DND-41 (cell line): ENCODE results near the gene FAR2.

Source experiments
- ATAC-seq: fragments of 200-7000 bp; cut with Tn5 transposase; 3 replicates; pipeline ENCODE4 v1.9.1; 2021; ENCODE audit warnings: low read depth; ENCODE audit not compliant: insufficient read depth
- DNase-seq: peaks from one replicate; pipeline ENCODE4 v3.0.0-alpha.2; 2020
- H2AFZ ChIP-seq: 2 replicates; pipeline ENCODE4 v1.6.0; 2012; ENCODE audit warnings: low read depth, low read length
- H3K27ac ChIP-seq: 2 replicates; pipeline ENCODE4 v1.5.1; 2012; ENCODE audit warnings: low read length, inconsistent platforms
- H3K27me3 ChIP-seq: fragments of 200-600 bp; sonication (generic); 2 replicates; pipeline ENCODE4 v1.6.0; 2012; ENCODE audit warnings: low read length, mild to moderate bottlenecking, inconsistent platforms; ENCODE audit not compliant: insufficient read depth, poor library complexity
- H3K36me3 ChIP-seq: 2 replicates; pipeline ENCODE4 v1.5.1; 2012; ENCODE audit warnings: low read length, inconsistent platforms; ENCODE audit not compliant: insufficient read depth
- H3K4me1 ChIP-seq: 2 replicates; pipeline ENCODE4 v1.5.1; 2012; ENCODE audit warnings: mild to moderate bottlenecking, low read length; ENCODE audit not compliant: insufficient read depth
- H3K4me2 ChIP-seq: 2 replicates; pipeline ENCODE4 v1.6.0; 2012; ENCODE audit warnings: mild to moderate bottlenecking, moderate library complexity, low read length, inconsistent platforms; ENCODE audit not compliant: insufficient read depth
- H3K4me3 ChIP-seq, 2 experiments: fragments of 200-600 bp in 1 of 2; shearing (Covaris generic) in 1 of 2; 2 replicates each; pipeline ENCODE4 v1.5.1; 2012 to 2016; ENCODE audit warnings: inconsistent platforms in 2 of 2, low read length in 2 of 2, mild to moderate bottlenecking in 2 of 2, low read depth in 1 of 2, moderate library complexity in 1 of 2
- H3K79me2 ChIP-seq: 2 replicates; pipeline ENCODE4 v1.6.0; 2012; ENCODE audit warnings: low read length, inconsistent platforms; ENCODE audit not compliant: insufficient read depth
- H3K9ac ChIP-seq: 2 replicates; pipeline ENCODE4 v1.6.0; 2012; ENCODE audit warnings: low read depth, mild to moderate bottlenecking, inconsistent platforms, low read length, moderate library complexity
- H3K9me3 ChIP-seq: 2 replicates; pipeline ENCODE4 v1.5.1; 2012; ENCODE audit warnings: low read length, moderate library complexity, mild to moderate bottlenecking, inconsistent platforms; ENCODE audit not compliant: insufficient read depth, severe bottlenecking
- H4K20me1 ChIP-seq: 2 replicates; pipeline ENCODE4 v1.6.0; 2012; ENCODE audit warnings: low read length; ENCODE audit not compliant: insufficient read depth
- EZH2 ChIP-seq: IDR thresholded peaks from 3 replicates; pipeline ENCODE4 v1.6.1; 2012; ENCODE audit warnings: borderline replicate concordance, low read depth, mild to moderate bottlenecking, moderate library complexity, low read length, inconsistent platforms; ENCODE audit not compliant: severe bottlenecking
- TF ChIP-seq, protein P1 (sequence below): IDR thresholded peaks from 2 replicates; pipeline ENCODE4 v1.5.1; 2012; ENCODE audit warnings: borderline replicate concordance, low read length, moderate library complexity, mild to moderate bottlenecking; ENCODE audit not compliant: poor library complexity, severe bottlenecking; ENCODE audit errors: extremely low read depth

Gene FAR2

DNA sequence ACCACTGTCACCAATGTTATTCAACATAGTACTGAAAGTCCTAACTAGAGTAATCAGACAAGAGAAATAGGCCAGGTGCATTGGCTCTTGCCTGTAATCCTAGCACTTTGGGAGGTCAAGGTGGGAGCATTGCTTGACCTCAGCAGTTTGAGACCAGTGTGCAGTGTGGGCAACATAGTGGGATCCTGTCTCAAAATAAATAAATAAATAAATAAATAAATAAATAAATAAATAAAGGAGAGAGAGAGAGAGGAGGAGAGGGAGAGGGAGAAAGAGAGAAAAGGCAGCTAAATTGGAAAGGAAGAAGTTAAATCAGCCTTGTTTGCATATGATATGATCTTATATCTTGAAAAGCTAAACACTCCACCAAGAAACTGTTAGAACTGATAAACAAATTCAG is 115.3 kb downstream of the FAR2 start:
- H4K20me1 ChIP-seq = no peaks in the 10 kb centered on the region
- H3K79me2 ChIP-seq = no peaks in the 10 kb centered on the region
- H3K36me3 ChIP-seq = no peaks in the 10 kb centered on the region; the same call in 1 of the 2 replicates
- no peak overlapping the region for H2AFZ ChIP-seq
- H3K9ac ChIP-seq = no peak overlapping the region
- H3K4me2 ChIP-seq = no peak overlapping the region
- H3K27ac ChIP-seq = no peak overlapping the region
- no peak overlapping the region for H3K4me3 ChIP-seq
- DNase-seq = no peak
- H3K4me1 ChIP-seq = no peaks in the 10 kb centered on the region
- peaks cover 6% of the 10 kb centered on the region for H3K9me3 ChIP-seq
- ATAC-seq = no peak
- H3K27me3 ChIP-seq = no peaks in the 10 kb centered on the region
- TF ChIP-seq EZH2 = no peak
- TF ChIP-seq, protein P1, sequence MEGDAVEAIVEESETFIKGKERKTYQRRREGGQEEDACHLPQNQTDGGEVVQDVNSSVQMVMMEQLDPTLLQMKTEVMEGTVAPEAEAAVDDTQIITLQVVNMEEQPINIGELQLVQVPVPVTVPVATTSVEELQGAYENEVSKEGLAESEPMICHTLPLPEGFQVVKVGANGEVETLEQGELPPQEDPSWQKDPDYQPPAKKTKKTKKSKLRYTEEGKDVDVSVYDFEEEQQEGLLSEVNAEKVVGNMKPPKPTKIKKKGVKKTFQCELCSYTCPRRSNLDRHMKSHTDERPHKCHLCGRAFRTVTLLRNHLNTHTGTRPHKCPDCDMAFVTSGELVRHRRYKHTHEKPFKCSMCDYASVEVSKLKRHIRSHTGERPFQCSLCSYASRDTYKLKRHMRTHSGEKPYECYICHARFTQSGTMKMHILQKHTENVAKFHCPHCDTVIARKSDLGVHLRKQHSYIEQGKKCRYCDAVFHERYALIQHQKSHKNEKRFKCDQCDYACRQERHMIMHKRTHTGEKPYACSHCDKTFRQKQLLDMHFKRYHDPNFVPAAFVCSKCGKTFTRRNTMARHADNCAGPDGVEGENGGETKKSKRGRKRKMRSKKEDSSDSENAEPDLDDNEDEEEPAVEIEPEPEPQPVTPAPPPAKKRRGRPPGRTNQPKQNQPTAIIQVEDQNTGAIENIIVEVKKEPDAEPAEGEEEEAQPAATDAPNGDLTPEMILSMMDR = no peak

DNA sequence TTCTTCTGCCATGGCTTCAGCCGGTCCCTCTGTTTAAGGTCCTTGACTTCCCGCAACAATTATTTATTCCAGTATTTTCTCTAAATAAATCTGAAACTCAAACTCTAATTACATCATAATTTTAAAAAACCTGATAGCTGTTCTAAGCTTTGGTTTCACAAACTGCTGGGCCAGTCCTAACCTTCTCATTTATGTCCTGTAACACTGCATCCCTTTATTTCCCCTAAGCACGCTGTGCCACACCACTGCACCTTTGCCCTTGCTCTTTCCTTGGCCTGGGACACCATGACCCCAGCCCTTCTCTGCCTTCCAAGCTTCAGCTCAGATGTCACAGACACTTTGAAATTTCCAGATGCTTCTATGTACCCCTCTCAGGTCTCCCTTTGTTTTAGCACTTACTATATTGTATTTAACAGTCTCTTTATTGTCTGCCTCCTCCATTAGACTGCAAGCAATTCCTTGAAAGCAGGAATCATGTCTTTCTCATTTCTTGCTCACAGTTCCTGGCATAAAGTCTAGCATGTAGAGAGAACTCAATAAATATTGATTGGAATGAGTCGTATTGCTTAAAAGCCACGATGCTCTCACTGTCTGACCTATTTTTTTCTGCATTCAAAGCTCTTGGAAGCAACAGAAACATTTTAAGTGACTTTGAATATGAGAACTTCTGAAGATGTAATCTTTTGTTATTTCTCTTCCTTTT is 120.8 kb downstream of the FAR2 start:
- Histone ChIP-seq H3K9ac (no peak overlapping the region), H2AFZ (no peak overlapping the region), H3K4me1 (no peaks in the 10 kb centered on the region), H3K27ac (no peak overlapping the region), H3K9me3 (no peaks in the 10 kb centered on the region), H3K4me3 (no peak overlapping the region), H3K79me2 (no peaks in the 10 kb centered on the region), H4K20me1 (no peaks in the 10 kb centered on the region), H3K36me3 (peaks cover 17% of the 10 kb centered on the region), H3K27me3 (no peaks in the 10 kb centered on the region), H3K4me2 (no peak overlapping the region)
- DNase-seq = no peak
- TF ChIP-seq, protein P1 = no peak
- TF ChIP-seq EZH2 = no peak
- no peak for ATAC-seq

DNA sequence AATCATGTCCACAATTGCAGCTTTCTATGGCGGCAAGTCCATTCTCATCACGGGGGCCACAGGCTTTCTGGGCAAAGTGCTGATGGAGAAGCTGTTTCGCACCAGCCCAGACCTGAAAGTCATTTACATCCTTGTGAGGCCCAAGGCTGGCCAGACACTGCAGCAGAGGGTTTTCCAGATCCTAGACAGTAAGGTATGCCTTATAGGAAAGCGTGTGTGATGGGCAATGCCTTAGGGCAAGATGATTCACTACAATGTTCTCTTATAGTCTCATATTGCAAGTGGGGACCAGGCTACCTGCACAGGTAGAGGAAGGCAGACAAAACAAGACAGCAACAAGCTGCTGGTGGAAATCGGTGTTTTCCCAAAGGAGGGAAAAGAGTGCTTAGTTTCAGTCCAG is 121.4 kb downstream of the FAR2 start:
- ATAC-seq (no peak), DNase-seq (no peak)
- Histone ChIP-seq H4K20me1 (no peaks in the 10 kb centered on the region), H3K79me2 (no peaks in the 10 kb centered on the region), H3K9ac (no peak overlapping the region), H2AFZ (no peak overlapping the region), H3K27me3 (no peaks in the 10 kb centered on the region), H3K36me3 (peaks cover 17% of the 10 kb centered on the region), H3K27ac (no peak overlapping the region), H3K4me3 (no peak overlapping the region), H3K4me1 (no peaks in the 10 kb centered on the region), H3K9me3 (no peaks in the 10 kb centered on the region), H3K4me2 (no peak overlapping the region)
- TF ChIP-seq, protein P1 = no peak
- TF ChIP-seq EZH2 = no peak
